KMS-11 (cell line): ENCODE results near the gene VWF.
"Not testable (repeated sequence)": the region's sequence is repeated elsewhere in the genome, so short reads cannot be mapped to it uniquely, and the experiment has no call there.

ENCODE experiments used
- H2AFZ ChIP-seq: fragments of 200-600 bp; sonication (generic); 2 replicates; pipeline ENCODE4 v1.6.1; 2016; ENCODE audit warnings: antibody characterized with exemption, mixed run types, low read depth
- H3K27ac ChIP-seq: fragments of 200-600 bp; sonication (generic); 2 replicates; pipeline ENCODE4 v1.6.1; 2016; ENCODE audit warnings: mild to moderate bottlenecking, mixed run types
- H3K27me3 ChIP-seq: fragments of 200-600 bp; sonication (generic); 2 replicates; pipeline ENCODE4 v1.6.1; 2017; ENCODE audit warnings: mild to moderate bottlenecking, low read depth, mixed run types, moderate library complexity; ENCODE audit not compliant: insufficient read depth
- H3K36me3 ChIP-seq: fragments of 200-600 bp; sonication (generic); 2 replicates; pipeline ENCODE4 v1.6.1; 2017; ENCODE audit warnings: mild to moderate bottlenecking, mixed run types; ENCODE audit not compliant: insufficient read depth
- H3K4me1 ChIP-seq: fragments of 200-600 bp; sonication (generic); 2 replicates; pipeline ENCODE4 v1.6.1; 2016; ENCODE audit warnings: mild to moderate bottlenecking, low read depth, mixed run types; ENCODE audit not compliant: poor library complexity, severe bottlenecking
- H3K4me2 ChIP-seq: fragments of 200-600 bp; sonication (generic); 2 replicates; pipeline ENCODE4 v1.7.0; 2016; ENCODE audit warnings: mild to moderate bottlenecking, mixed run types
- H3K4me3 ChIP-seq: fragments of 200-600 bp; sonication (generic); IDR thresholded peaks from 2 replicates; pipeline ENCODE4 v1.6.1; 2017; ENCODE audit warnings: low read depth, low read length, mixed read lengths; ENCODE audit not compliant: insufficient read depth
- H3K79me2 ChIP-seq: fragments of 200-600 bp; sonication (generic); 2 replicates; pipeline ENCODE4 v1.6.1; 2016; ENCODE audit warnings: low read depth, mixed run types; ENCODE audit not compliant: insufficient read depth
- H3K9ac ChIP-seq: fragments of 200-600 bp; sonication (generic); 2 replicates; pipeline ENCODE4 v1.6.1; 2016; ENCODE audit warnings: mild to moderate bottlenecking, mixed run types
- H4K20me1 ChIP-seq: fragments of 200-600 bp; sonication (generic); 2 replicates; pipeline ENCODE4 v1.6.1; 2016; ENCODE audit warnings: mild to moderate bottlenecking, mixed run types; ENCODE audit not compliant: insufficient read depth
- CTCF ChIP-seq: fragments of 200-600 bp; sonication (generic); conservative IDR thresholded peaks from 2 replicates; pipeline ENCODE4 v1.6.1; 2017; ENCODE audit warnings: low read depth, mild to moderate bottlenecking, antibody characterized with exemption, low read length, moderate library complexity, mixed read lengths

VWF gene

GRCh38 chr12:6161124-6161882, 36.8 kb upstream of the VWF start:
- Histone ChIP-seq H3K4me2 (no peak overlapping the region), H3K4me3 (no peak overlapping the region), H4K20me1 (no peaks in the 10 kb centered on the region), H3K79me2 (no peaks in the 10 kb centered on the region), H2AFZ (no peak overlapping the region), H3K4me1 (no peaks in the 10 kb centered on the region), H3K36me3 (no peaks in the 10 kb centered on the region), H3K9ac (no peak overlapping the region), H3K27me3 (no peaks in the 10 kb centered on the region), H3K27ac (no peak overlapping the region)
- no peak for TF ChIP-seq CTCF

- H3K36me3 ChIP-seq, H3K9ac ChIP-seq, H3K79me2 ChIP-seq, H3K4me2 ChIP-seq, H3K4me1 ChIP-seq, H3K27me3 ChIP-seq, H4K20me1 ChIP-seq, H3K27ac ChIP-seq, H3K4me3 ChIP-seq, H2AFZ ChIP-seq: not testable (repeated sequence)
These were observed 35.7 kb upstream of the VWF start for GRCh38 chr12:6160049-6160649.

GRCh38 chr12:6159166-6160011, 34.9 kb upstream of the VWF start:
- H3K27ac ChIP-seq, H3K36me3 ChIP-seq, H3K4me2 ChIP-seq, H3K4me1 ChIP-seq, H3K27me3 ChIP-seq, H2AFZ ChIP-seq, H3K4me3 ChIP-seq, H3K9ac ChIP-seq, H3K79me2 ChIP-seq, H4K20me1 ChIP-seq: not testable (repeated sequence)

GRCh38 chr12:6158749-6159148, 34.3 kb upstream of the VWF start:
- Histone ChIP-seq H3K27ac (no peak overlapping the region), H3K4me2 (no peak overlapping the region), H3K36me3 (no peaks in the 10 kb centered on the region), H2AFZ (no peak overlapping the region), H3K27me3 (no peaks in the 10 kb centered on the region), H3K4me1 (no peaks in the 10 kb centered on the region), H3K9ac (no peak overlapping the region), H3K79me2 (no peaks in the 10 kb centered on the region), H3K4me3 (no peak overlapping the region), H4K20me1 (no peaks in the 10 kb centered on the region)
- no peak for TF ChIP-seq CTCF

DNA sequence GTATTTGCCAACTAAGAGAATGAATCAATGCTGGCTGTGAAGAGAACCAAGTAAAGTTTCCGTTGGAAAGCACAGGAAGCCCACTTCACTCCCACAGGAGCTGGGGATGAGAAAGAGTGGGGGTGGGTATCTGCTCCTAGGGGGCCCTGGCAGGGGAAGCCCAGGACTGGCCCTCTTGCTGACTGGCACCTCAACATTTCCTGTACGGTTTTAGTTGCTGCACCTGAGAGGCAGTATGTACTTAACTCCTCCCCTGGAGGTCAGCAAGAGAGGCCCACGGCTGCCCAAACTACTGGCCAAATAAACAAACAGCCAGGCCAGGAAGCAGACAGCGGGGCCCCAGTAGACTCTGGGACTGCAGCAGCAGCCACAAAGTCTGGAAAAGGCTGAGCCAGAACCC, 33.8 kb upstream of the VWF start:
- Histone ChIP-seq H3K27ac (no peak overlapping the region), H3K36me3 (no peaks in the 10 kb centered on the region), H3K27me3 (no peaks in the 10 kb centered on the region), H3K4me2 (no peak overlapping the region), H2AFZ (no peak overlapping the region), H3K4me3 (no peak overlapping the region), H3K79me2 (no peaks in the 10 kb centered on the region), H3K4me1 (no peaks in the 10 kb centered on the region), H4K20me1 (no peaks in the 10 kb centered on the region), H3K9ac (no peak overlapping the region)
- no peak for TF ChIP-seq CTCF
